Activated CD4-positive, alpha-beta memory T cell treated with anti-CD3 and anti-CD28 coated beads for 36 hours (primary cell): ENCODE results near the gene CD320. TPM values are rescaled to one million over a fixed set of nuclear protein-coding genes. Genes with fewer than 3 reads are reported as not detected.

Experiments
- CTCF ChIA-PET: fragments of 350-600 bp; sonication (Branson Sonifier 250); formaldehyde crosslinking; loops from one replicate; lab custom pipeline; 2021; ENCODE audit warnings: antibody characterized with exemption, inconsistent platforms; lab: Charles Lee
- POLR2A ChIA-PET: fragments of 350-600 bp; sonication (Branson Sonifier 250); formaldehyde crosslinking; loops from one replicate; lab custom pipeline; 2021; ENCODE audit warnings: antibody characterized with exemption; lab: Charles Lee
- DNase-seq: peaks from one replicate; pipeline ENCODE4 v3.0.0-alpha.2; 2020
- H3K27ac Mint-ChIP-seq: one replicate; pipeline ENCODE4 v1.8.0; 2021; ENCODE audit warnings: mixed read lengths
- H3K27me3 Mint-ChIP-seq: one replicate; pipeline ENCODE4 v1.8.0; 2021; ENCODE audit warnings: mixed read lengths
- H3K36me3 Mint-ChIP-seq: one replicate; pipeline ENCODE4 v1.8.0; 2021; ENCODE audit warnings: mixed read lengths
- H3K4me1 Mint-ChIP-seq: one replicate; pipeline ENCODE4 v1.8.0; 2021; ENCODE audit warnings: low read depth, mixed read lengths
- H3K4me3 Mint-ChIP-seq: one replicate; pipeline ENCODE4 v1.8.0; 2021; ENCODE audit warnings: mild to moderate bottlenecking, mixed read lengths
- H3K9me3 Mint-ChIP-seq: one replicate; pipeline ENCODE4 v1.8.0; 2021; ENCODE audit warnings: mixed read lengths
- intact Hi-C: fragments of 100-400 bp; cut with micrococcal nuclease; formaldehyde crosslinking; loops from one replicate; pipeline ENCODE4 v1.15.1; 2023
- total RNA-seq, 2 experiments: library from RNA; stranded (reverse); gene quantifications; one replicate each; pipeline ENCODE4 v1.2.3, GENCODE V29; 2021

CD320 gene
- total RNA-seq, 2 experiments from 2014 or later = 44.9 to 45.4 TPM

DNA sequence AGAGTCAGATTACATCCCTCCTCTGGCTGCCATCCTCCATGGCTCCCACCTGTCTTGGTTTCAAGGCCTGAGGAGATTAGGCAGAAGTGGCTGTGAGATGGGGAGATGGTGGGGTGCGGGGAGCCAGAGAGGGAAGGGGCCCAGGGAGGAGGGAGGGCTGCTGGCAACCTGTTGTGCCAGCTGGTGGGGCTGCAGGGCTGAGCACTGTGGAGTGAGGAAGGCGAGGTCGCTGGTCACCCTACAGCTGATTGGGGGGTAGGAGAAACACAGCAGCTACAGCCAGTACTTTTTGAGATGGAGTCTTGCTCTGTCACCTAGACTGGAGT is 48.3 kb downstream of the CD320 start:
- H3K9me3 Mint-ChIP-seq = no peaks in the 10 kb centered on the region
- DNase-seq = no peak
- no peaks in the 10 kb centered on the region for H3K27me3 Mint-ChIP-seq
- POLR2A ChIA-PET = no interaction called here
- intact Hi-C loops = no loop called here
- H3K36me3 Mint-ChIP-seq = peaks cover 6% of the 10 kb centered on the region
- H3K27ac Mint-ChIP-seq = no peak overlapping the region
- H3K4me3 Mint-ChIP-seq = no peak overlapping the region
- H3K4me1 Mint-ChIP-seq = no peaks in the 10 kb centered on the region
- CTCF ChIA-PET = interaction anchor here (0.7 kb wide), 1 partner anchor 64 kb away, joined by 3 read pairs; no protein-coding TSS in a partner anchor

DNA sequence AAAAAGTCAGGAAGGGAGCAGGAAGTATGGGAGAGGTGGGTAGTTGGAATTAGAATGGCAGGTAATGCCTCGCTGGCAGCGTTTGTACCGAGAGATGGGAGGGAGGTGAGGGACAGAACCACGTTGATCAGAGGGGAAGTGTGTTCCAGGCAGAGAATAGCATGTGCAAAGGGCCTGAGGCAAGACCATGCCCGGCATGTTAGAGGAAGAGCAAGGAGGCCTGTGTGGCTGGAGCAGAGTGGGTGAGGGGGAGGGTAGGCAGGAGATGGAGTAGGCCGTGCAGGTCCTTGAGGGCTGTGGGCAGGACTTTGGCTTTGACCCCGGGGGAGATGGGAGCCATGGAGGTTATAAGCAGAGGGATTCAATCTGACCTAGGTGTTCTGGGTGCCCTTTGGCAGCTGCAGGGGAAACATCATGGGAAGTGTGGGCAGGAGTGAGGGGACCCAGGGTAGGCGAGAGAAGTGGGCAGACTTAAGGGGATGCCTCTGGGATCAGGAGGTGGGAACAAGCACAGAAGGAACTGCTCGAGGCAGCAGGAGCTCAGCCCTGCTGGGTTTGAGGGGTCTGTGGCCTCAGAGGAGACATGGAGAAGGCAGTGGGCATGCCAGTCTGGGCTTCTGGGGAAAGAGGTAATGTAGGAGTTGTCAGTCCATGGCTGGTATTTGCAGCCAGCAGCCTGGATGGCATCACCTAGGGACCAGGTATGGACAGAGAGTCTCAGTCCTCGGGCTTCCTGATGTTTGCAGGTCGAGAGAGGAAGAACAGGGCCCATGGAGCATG is 48.8 kb downstream of the CD320 start:
- no peak overlapping the region for H3K27ac Mint-ChIP-seq
- intact Hi-C loops = no loop called here
- POLR2A ChIA-PET = no interaction called here

GRCh38 chr19:8257052-8257443 is 51.1 kb downstream of the CD320 start:
- Mint-ChIP-seq H3K4me3 (no peak overlapping the region), H3K27me3 (no peaks in the 10 kb centered on the region), H3K27ac (no peak overlapping the region), H3K36me3 (peaks cover 6% of the 10 kb centered on the region), H3K4me1 (no peaks in the 10 kb centered on the region), H3K9me3 (no peaks in the 10 kb centered on the region)
- CTCF ChIA-PET = interaction anchor here (0.7 kb wide), 1 partner anchor 98 kb away, joined by 4 read pairs; no protein-coding TSS in a partner anchor
- DNase-seq = no peak
- intact Hi-C loops = no loop called here
- POLR2A ChIA-PET = no interaction called here

More for the DNA sequence above, 48.8 kb downstream of the CD320 start:
- DNase-seq = no peak
- Mint-ChIP-seq H3K9me3 (no peaks in the 10 kb centered on the region), H3K4me1 (no peaks in the 10 kb centered on the region), H3K27me3 (no peaks in the 10 kb centered on the region), H3K36me3 (peaks cover 6% of the 10 kb centered on the region), H3K4me3 (no peak overlapping the region)
- CTCF ChIA-PET = no interaction called here

GRCh38 chr19:8256276-8257051 is 51.7 kb downstream of the CD320 start:
- no peaks in the 10 kb centered on the region for H3K27me3 Mint-ChIP-seq

DNA sequence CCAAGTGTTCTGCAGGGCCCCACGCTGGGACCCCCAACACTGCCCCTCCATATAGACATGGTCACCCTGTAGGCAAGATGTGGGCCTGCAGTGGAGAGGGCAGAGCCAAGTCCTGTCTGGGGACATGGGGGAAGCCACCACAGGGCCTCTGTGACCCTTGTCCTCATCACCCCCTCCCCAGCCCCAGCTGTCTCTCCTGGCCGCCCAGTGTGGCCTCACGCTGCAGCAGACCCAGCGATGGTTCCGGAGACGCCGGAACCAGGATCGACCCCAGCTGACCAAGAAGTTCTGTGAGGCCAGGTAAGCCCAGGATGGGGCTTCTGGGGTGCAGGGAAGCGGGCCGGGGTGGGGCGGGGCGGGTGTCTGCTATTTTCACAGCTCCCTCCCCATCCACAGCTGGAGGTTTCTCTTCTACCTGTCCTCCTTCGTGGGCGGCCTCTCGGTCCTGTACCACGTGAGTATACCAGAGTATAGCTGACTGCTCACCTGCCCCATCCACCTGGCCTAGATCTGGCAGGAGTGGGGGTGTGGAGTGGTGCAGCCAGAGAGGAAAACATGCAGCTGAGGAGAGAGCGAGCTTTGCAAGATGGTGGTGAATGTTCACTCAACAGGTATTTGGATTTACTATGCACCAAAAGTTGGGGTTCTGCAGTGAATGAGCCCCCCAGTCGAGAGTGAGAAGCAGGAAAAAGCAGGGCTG is 52.6 kb downstream of the CD320 start:
- H3K27me3 Mint-ChIP-seq = no peaks in the 10 kb centered on the region
- ChIA-PET POLR2A (no interaction called here), CTCF (interaction anchor here (0.6 to 0.9 kb wide), 2 partner anchors 76 to 96 kb away, joined by 3 to 4 read pairs; no protein-coding TSS in a partner anchor)
- DNase-seq = no peak
- H3K4me3 Mint-ChIP-seq = no peak overlapping the region
- no peaks in the 10 kb centered on the region for H3K9me3 Mint-ChIP-seq
- no peak overlapping the region for H3K27ac Mint-ChIP-seq
- intact Hi-C loops = no loop called here
- H3K4me1 Mint-ChIP-seq = no peaks in the 10 kb centered on the region
- peaks cover 6% of the 10 kb centered on the region for H3K36me3 Mint-ChIP-seq

More at GRCh38 chr19:8256276-8257051, 51.7 kb downstream of the CD320 start:
- ChIA-PET CTCF (interaction anchor here (0.7 kb wide), 1 partner anchor 98 kb away, joined by 4 read pairs; no protein-coding TSS in a partner anchor), POLR2A (no interaction called here)
- Mint-ChIP-seq H3K27ac (no peak overlapping the region), H3K4me1 (no peaks in the 10 kb centered on the region), H3K9me3 (no peaks in the 10 kb centered on the region), H3K4me3 (no peak overlapping the region), H3K36me3 (peaks cover 6% of the 10 kb centered on the region)
- no peak for DNase-seq
- intact Hi-C loops = no loop called here

GRCh38 chr19:8254286-8255001 is 53.7 kb downstream of the CD320 start:
- H3K4me1 Mint-ChIP-seq = no peaks in the 10 kb centered on the region
- no peak overlapping the region for H3K4me3 Mint-ChIP-seq
- no peak overlapping the region for H3K27ac Mint-ChIP-seq
- POLR2A ChIA-PET = no interaction called here
- no peak for DNase-seq
- no peaks in the 10 kb centered on the region for H3K9me3 Mint-ChIP-seq
- intact Hi-C loops = no loop called here
- peaks cover 5% of the 10 kb centered on the region for H3K36me3 Mint-ChIP-seq
- H3K27me3 Mint-ChIP-seq = no peaks in the 10 kb centered on the region
- CTCF ChIA-PET = interaction anchor here (0.8 to 3.2 kb wide), 5 partner anchors 45 to 310 kb away, joined by 3 to 29 read pairs (median 5); no protein-coding TSS in a partner anchor

DNA sequence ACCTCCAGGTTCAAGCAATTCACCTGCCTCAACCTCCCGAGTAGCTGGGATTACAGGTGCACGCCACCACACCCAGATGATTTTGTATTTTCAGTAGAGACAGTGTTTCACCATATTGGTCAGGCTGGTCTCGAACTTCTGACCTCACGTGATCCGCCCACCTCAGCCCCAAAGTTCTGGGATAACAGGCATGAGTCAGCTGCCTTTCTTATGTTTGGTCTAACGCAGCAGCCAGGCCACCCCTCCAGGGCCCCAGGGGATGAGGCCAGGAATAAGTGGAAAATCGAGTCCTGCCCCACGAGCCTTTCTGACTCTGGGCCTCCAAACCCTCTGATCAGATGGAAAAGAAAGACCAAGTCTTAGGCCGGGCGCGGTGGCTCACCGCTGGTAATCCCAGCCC is 54.5 kb downstream of the CD320 start:
- H3K27me3 Mint-ChIP-seq = no peaks in the 10 kb centered on the region
- POLR2A ChIA-PET = interaction anchor here (0.7 kb wide), 1 partner anchor 111 kb away, joined by 3 read pairs; no protein-coding TSS in a partner anchor
- H3K9me3 Mint-ChIP-seq = no peaks in the 10 kb centered on the region
- no peak for DNase-seq
- peaks cover 5% of the 10 kb centered on the region for H3K36me3 Mint-ChIP-seq
- H3K27ac Mint-ChIP-seq = no peak overlapping the region
- intact Hi-C loops = loop anchor here (1.0 kb wide), 2 partner anchors 95 to 309 kb away; no protein-coding TSS in a partner anchor
- no peaks in the 10 kb centered on the region for H3K4me1 Mint-ChIP-seq
- CTCF ChIA-PET = interaction anchor here (0.8 to 3.2 kb wide), 4 partner anchors 44 to 309 kb away, joined by 3 to 29 read pairs (median 8); no protein-coding TSS in a partner anchor
- no peak overlapping the region for H3K4me3 Mint-ChIP-seq

GRCh38 chr19:8252922-8253589 is 55.1 kb downstream of the CD320 start:
- peaks cover 5% of the 10 kb centered on the region for H3K36me3 Mint-ChIP-seq
- H3K27me3 Mint-ChIP-seq = no peaks in the 10 kb centered on the region
- peak; percentile 89 for DNase-seq
- CTCF ChIA-PET = interaction anchor here (0.6 to 3.2 kb wide), 7 partner anchors 43 to 684 kb away, joined by 3 to 29 read pairs (median 4); no protein-coding TSS in a partner anchor
- no peak overlapping the region for H3K27ac Mint-ChIP-seq
- POLR2A ChIA-PET = interaction anchor here (0.7 kb wide), 1 partner anchor 111 kb away, joined by 3 read pairs; no protein-coding TSS in a partner anchor
- H3K9me3 Mint-ChIP-seq = no peaks in the 10 kb centered on the region
- H3K4me1 Mint-ChIP-seq = no peaks in the 10 kb centered on the region
- H3K4me3 Mint-ChIP-seq = no peak overlapping the region
- intact Hi-C loops = loop anchor here (1.0 kb wide), 2 partner anchors 95 to 309 kb away; no protein-coding TSS in a partner anchor

Other genes with a start within 250 kb of the CD320 start
- not detected for gene FBN3, start 158.8 kb downstream of the CD320 start, total RNA-seq
- gene CERS4, start 99.0 kb downstream of the CD320 start, total RNA-seq = 10 to 100 TPM; 24.3 to 25.1 TPM
- gene NDUFA7, start 13.0 kb upstream of the CD320 start, total RNA-seq = 10 to 100 TPM; 84.2 to 85.1 TPM
- 1,000 to 10,000 TPM; 2,068 to 2,091 TPM for gene RPS28, start 13.1 kb upstream of the CD320 start, total RNA-seq
- 1 to 10 TPM; 2.3 to 2.9 TPM for gene KANK3, start 34.9 kb upstream of the CD320 start, total RNA-seq
- 1 to 10 TPM; 1.7 to 2.9 TPM for gene ANGPTL4, start 55.8 kb upstream of the CD320 start, total RNA-seq
- gene RAB11B, start 82.0 kb upstream of the CD320 start, total RNA-seq = 10 to 100 TPM; 74.2 to 74.9 TPM
- 10 to 100 TPM; 14.5 to 16.0 TPM for gene MARCHF2, start 104.9 kb upstream of the CD320 start, total RNA-seq
- gene HNRNPM, start 136.6 kb upstream of the CD320 start, total RNA-seq = 100 to 1,000 TPM; 237 to 238 TPM
- under 1 TPM; 0.73 to 1.00 TPM for gene PRAM1, start 194.3 kb upstream of the CD320 start, total RNA-seq
- gene ZNF414, start 205.8 kb upstream of the CD320 start, total RNA-seq = 10 to 100 TPM; 19.7 to 24.6 TPM